HepG2 (cell line): ENCODE data around the gene CRIM1. TPM values are rescaled to one million over a fixed set of nuclear protein-coding genes. Genes with fewer than 3 reads are reported as not detected.

Source experiments
- ATAC-seq: fragments of 200-7000 bp; cut with Tn5 transposase; 3 replicates; pipeline ENCODE4 v1.9.1; 2020; ENCODE audit warnings: mild to moderate bottlenecking, moderate library complexity
- BruUV-seq: library from RNA; stranded (reverse); fragments of 400-500 nt; replicated peaks from 2 replicates; lab custom pipeline; 2021; lab: Mats Ljungman, UMichigan
- CTCF ChIA-PET: fragments of 300-600 bp; formaldehyde crosslinking; extraction: SDS; loops from one replicate; lab custom pipeline; 2021; ENCODE audit warnings: low total read pairs, inconsistent platforms, low intra/inter-chr PET ratio; lab: Yijun Ruan, JAX
- POLR2A ChIA-PET: fragments of 350-600 bp; sonication (Branson Sonifier 250); formaldehyde crosslinking; loops from one replicate; lab custom pipeline; 2020; ENCODE audit warnings: antibody characterized with exemption, inconsistent platforms; lab: Yijun Ruan, JAX
- DNase-seq: peaks from one replicate; pipeline ENCODE4 v3.0.0-alpha.2; 2015; ENCODE audit warnings: low spot score
- FAIRE-seq: peaks from 3 replicates; lab custom pipeline; 2011; peaks lifted over from hg19 to GRCh38; lab: Jason Lieb, UNC
- H2AFZ ChIP-seq: one replicate; pipeline ENCODE4 v1.6.1; 2011; ENCODE audit warnings: low read length, inconsistent platforms
- H3K27ac ChIP-seq: fragments of 300-600 bp; 3 replicates; pipeline ENCODE4 v1.8.0; 2011; ENCODE audit warnings: mixed run types, mild to moderate bottlenecking, mixed read lengths, low read length, inconsistent platforms; ENCODE audit not compliant: insufficient read depth; ENCODE audit errors: extremely low read length
- H3K27me3 ChIP-seq, 2 experiments: fragments of 200-600 bp in 1 of 2; 2 replicates in 1 of 2; 3 replicates in 1 of 2; pipeline versions ENCODE4 v1.6.0 to v1.8.0; 2011; ENCODE audit warnings: low read length in 2 of 2, mild to moderate bottlenecking in 2 of 2, moderate library complexity in 2 of 2, inconsistent platforms in 1 of 2; ENCODE audit not compliant: insufficient read depth in 2 of 2, control insufficient read depth in 1 of 2
- H3K36me3 ChIP-seq, 2 experiments: fragments of 200-600 bp in 1 of 2; replicated peaks in 1 of 2; 2 replicates in 1 of 2; 3 replicates in 1 of 2; pipeline versions ENCODE4 v1.5.1 to v1.8.0; 2011; ENCODE audit warnings: low read length in 2 of 2, inconsistent platforms in 1 of 2; ENCODE audit not compliant: insufficient read depth in 2 of 2, control insufficient read depth in 1 of 2
- H3K4me1 ChIP-seq: 2 replicates; pipeline ENCODE4 v1.5.1; 2012; ENCODE audit warnings: low read length, inconsistent platforms; ENCODE audit not compliant: insufficient read depth
- H3K4me2 ChIP-seq: 2 replicates; pipeline ENCODE4 v1.6.0; 2011; ENCODE audit warnings: low read depth, low read length, inconsistent platforms
- H3K4me3 ChIP-seq, 3 experiments: fragments of 200-600 bp in 1 of 3; sonication (generic), shearing (Covaris generic) in 1 of 3; replicated peaks in 1 of 3; 2 replicates each; pipeline ENCODE4 v1.5.1; 2011 to 2016; ENCODE audit warnings: low read length in 3 of 3, inconsistent platforms in 2 of 3, low read depth in 2 of 3, mild to moderate bottlenecking in 2 of 3, control low read depth in 1 of 3, mixed read lengths in 1 of 3; ENCODE audit not compliant: insufficient read depth in 1 of 3
- H3K79me2 ChIP-seq: one replicate; pipeline ENCODE4 v1.6.1; 2011; ENCODE audit warnings: low read length, inconsistent platforms; ENCODE audit not compliant: insufficient read depth
- H3K9ac ChIP-seq: 2 replicates; pipeline ENCODE4 v1.6.0; 2011; ENCODE audit warnings: mild to moderate bottlenecking, low read depth, low read length, inconsistent platforms; ENCODE audit not compliant: insufficient read depth
- H3K9me3 ChIP-seq: 2 replicates; pipeline ENCODE4 v1.5.1; 2012; ENCODE audit warnings: mild to moderate bottlenecking, low read length
- H4K20me1 ChIP-seq: 2 replicates; pipeline ENCODE4 v1.6.0; 2011; ENCODE audit warnings: inconsistent platforms, mild to moderate bottlenecking, low read length, moderate library complexity; ENCODE audit not compliant: insufficient read depth
- ASH2L ChIP-seq: fragments of 300-600, 200-600 bp; sonication (generic); IDR thresholded peaks from 2 replicates; pipeline ENCODE4 v1.7.0; 2017; ENCODE audit warnings: low read depth, mild to moderate bottlenecking, moderate library complexity, mixed read lengths, low read length; ENCODE audit not compliant: insufficient read length
- BRCA1 ChIP-seq: sonication (generic); formaldehyde crosslinking; IDR thresholded peaks from 2 replicates; pipeline ENCODE4 v1.4.0; 2020; ENCODE audit warnings: missing genetic modification reagents
- CEBPB ChIP-seq: IDR thresholded peaks from 2 replicates; pipeline ENCODE4 v1.6.1; 2011; ENCODE audit warnings: low read depth, low read length, improper control_type of control experiment, borderline replicate concordance
- FOXP1 ChIP-seq, 2 experiments: fragments of 450-650 bp in 1 of 2; IDR thresholded peaks; 2 replicates each; pipeline ENCODE4 v1.6.1; 2017 to 2018; ENCODE audit warnings: antibody characterized with exemption in 1 of 2
- FOXP4 ChIP-seq: sonication (generic); formaldehyde crosslinking; IDR thresholded peaks from 2 replicates; pipeline ENCODE4 v1.4.0; 2020; ENCODE audit warnings: missing genetic modification reagents
- KLF6 ChIP-seq: IDR thresholded peaks from 2 replicates; pipeline ENCODE4 v1.8.0; 2016; ENCODE audit warnings: missing biosample characterization, missing genetic modification reagents
- KMT2A ChIP-seq: sonication (generic); formaldehyde crosslinking; IDR thresholded peaks from 2 replicates; pipeline ENCODE4 v1.4.0; 2020; ENCODE audit warnings: missing genetic modification reagents
- MXD1 ChIP-seq: sonication (generic); formaldehyde crosslinking; IDR thresholded peaks from 2 replicates; pipeline ENCODE4 v1.4.0; 2020; ENCODE audit warnings: mild to moderate bottlenecking, missing genetic modification reagents
- MXD3 ChIP-seq: IDR thresholded peaks from 2 replicates; pipeline ENCODE4 v1.6.1; 2016; ENCODE audit warnings: mild to moderate bottlenecking, missing biosample characterization, missing genetic modification reagents
- NRL ChIP-seq: sonication (generic); formaldehyde crosslinking; IDR thresholded peaks from 2 replicates; pipeline ENCODE4 v1.5.0; 2020; ENCODE audit warnings: missing genetic modification reagents, mild to moderate bottlenecking, moderate library complexity, borderline replicate concordance
- PRDM10 ChIP-seq: sonication (generic); formaldehyde crosslinking; IDR thresholded peaks from 2 replicates; pipeline ENCODE4 v1.4.0; 2020; ENCODE audit warnings: low read depth, missing genetic modification reagents
- RELA ChIP-seq: sonication (generic); formaldehyde crosslinking; IDR thresholded peaks from 2 replicates; pipeline ENCODE4 v1.4.0; 2020; ENCODE audit warnings: missing genetic modification reagents
- SOX13 ChIP-seq, 3 experiments: fragments of 450-650 bp in 1 of 3; sonication (generic) in 1 of 3; formaldehyde crosslinking in 1 of 3; IDR thresholded peaks in 2 of 3; conservative IDR thresholded peaks in 1 of 3; 2 replicates each; pipeline versions ENCODE4 v1.5.0 to v1.6.1; 2016 to 2020; ENCODE audit warnings: antibody characterized with exemption in 1 of 3, mild to moderate bottlenecking in 1 of 3, missing compliant biosample characterization in 1 of 3, missing genetic modification reagents in 1 of 3, moderate library complexity in 1 of 3
- SOX6 ChIP-seq, 2 experiments: fragments of 450-650 bp in 1 of 2; sonication (generic) in 1 of 2; formaldehyde crosslinking in 1 of 2; IDR thresholded peaks; 2 replicates each; pipeline versions ENCODE4 v1.4.0 to v1.6.1; 2017 to 2020; ENCODE audit warnings: antibody characterized with exemption in 1 of 2, mild to moderate bottlenecking in 1 of 2, missing genetic modification reagents in 1 of 2
- ZFP62 ChIP-seq: sonication (generic); formaldehyde crosslinking; IDR thresholded peaks from 2 replicates; pipeline ENCODE4 v1.4.0; 2020; ENCODE audit warnings: missing genetic modification reagents
- ZNF20 ChIP-seq: sonication (generic); formaldehyde crosslinking; IDR thresholded peaks from 2 replicates; pipeline ENCODE4 v1.4.0; 2020; ENCODE audit warnings: mild to moderate bottlenecking, moderate library complexity, missing genetic modification reagents
- ZNF263 ChIP-seq: sonication (generic); formaldehyde crosslinking; IDR thresholded peaks from 2 replicates; pipeline ENCODE4 v1.4.0; 2020; ENCODE audit warnings: missing genetic modification reagents
- ZNF337 ChIP-seq: sonication (generic); formaldehyde crosslinking; IDR thresholded peaks from 2 replicates; pipeline ENCODE4 v1.5.1; 2020; ENCODE audit warnings: missing genetic modification reagents, low read depth, mild to moderate bottlenecking, borderline replicate concordance
- WGBS: methylation state at CpG from one replicate; pipeline ENCODE4 v1.1.6; 2017; ENCODE audit warnings: low lambda C conversion rate; 5-methylcytosine and 5-hydroxymethylcytosine counted together
- in situ Hi-C: cut with HindIII; loops from 2 replicates; pipeline ENCODE4 v1.10.0; 2017; ENCODE audit warnings: low pct_unique_long_range_greater_than_20kb; ENCODE audit not compliant: extremely low pct_ligation_motif_present
- intact Hi-C: fragments of 100-400 bp; cut with micrococcal nuclease; formaldehyde crosslinking; loops from one replicate; pipeline ENCODE4 v1.10.0; 2022; ENCODE audit not compliant: unreplicated experiment
- polyA plus RNA-seq, 8 experiments: library from polyadenylated mRNA; depleted of rRNA in 3 of 8; stranded (reverse) in 7 of 8; unstranded in 1 of 8; fragments of >200 nt; fragmentation: Illumina TruSeq in 4 of 8; extraction: Trizol in 4 of 8; gene quantifications; 2 replicates each; pipeline versions ENCODE4 v1.2.1 to v1.2.3, GENCODE V29; 2011 to 2016; ENCODE audit warnings: low read depth in 4 of 8, missing spikeins in 1 of 8, mixed read lengths in 1 of 8; ENCODE audit not compliant: insufficient read depth in 1 of 8
- total RNA-seq, 5 experiments: library from RNA; depleted of rRNA; stranded (reverse); fragments of >200 nt; fragmentation: Illumina TruSeq; extraction: Trizol; gene quantifications; 2 replicates each; pipeline ENCODE4 v1.2.3, GENCODE V29; 2016; ENCODE audit warnings: low read depth in 1 of 5

The CRIM1 gene
- total and polyA plus RNA-seq, 2 of the 13 experiments (the other 11 are each of a cell fraction or from before 2014, with no cell fraction given), result 39.1 to 69.9 TPM

- no peak overlapping the region for H3K9ac ChIP-seq
- H3K79me2 ChIP-seq, result peaks cover 4% of the 10 kb centered on the region
- FAIRE-seq, result no peak
- no peaks in the 10 kb centered on the region for H3K27me3 ChIP-seq
- no peak for DNase-seq
- intact Hi-C loops, result no loop called here
- peaks cover 25 to 71% of the 10 kb centered on the region in 2 experiments for H3K36me3 ChIP-seq
- no peak overlapping the region for H2AFZ ChIP-seq
- H3K9me3 ChIP-seq, result peaks cover 18% of the 10 kb centered on the region
- POLR2A ChIA-PET, result no interaction called here
- no peak overlapping the region for H3K4me2 ChIP-seq
- no peaks in the 10 kb centered on the region; the same call in 1 of the 2 replicates for H4K20me1 ChIP-seq
- BruUV-seq, result no TSS peak
- H3K27ac ChIP-seq, result no peak overlapping the region
- 96% methylated on average over 2 of the region's 2 CpGs for WGBS
- CTCF ChIA-PET, result no interaction called here
- H3K4me3 ChIP-seq, result no peak overlapping the region
- H3K4me1 ChIP-seq, result no peaks in the 10 kb centered on the region
- in situ Hi-C loops, result no loop called here
- ATAC-seq, result no peak
- no peak for TF ChIP-seq MXD3 (CRISPR knock-in tag)
- TF ChIP-seq SOX6 (IDR thresholded peaks at IDR 0.05), result no peak
- peak; percentile 50; the same call in 1 of the 2 replicates for TF ChIP-seq SOX6 (CRISPR knock-in tag; IDR thresholded peaks at IDR 0.05)
- no peak for TF ChIP-seq ZFP62 (CRISPR knock-in tag)
- TF ChIP-seq PRDM10, result no peak
- no peak for TF ChIP-seq RELA
- TF ChIP-seq KLF6, result no peak
- TF ChIP-seq ZNF337 (CRISPR knock-in tag), result no peak
- TF ChIP-seq MXD1 (CRISPR knock-in tag), result no peak
- no peak for TF ChIP-seq ASH2L
- TF ChIP-seq FOXP4 (CRISPR knock-in tag), result 0 out of 2 replicates have a peak, but pooled peaks have one; percentile 38
- no peak for TF ChIP-seq ZNF20
- TF ChIP-seq KMT2A (CRISPR knock-in tag), result no peak
- TF ChIP-seq SOX13 (IDR thresholded peaks at IDR 0.05), result no peak
- peak in 1 of 2 experiments; percentile 39; a peak in 1 of 4 replicates for TF ChIP-seq SOX13 (CRISPR knock-in tag; conservative IDR thresholded peaks at IDR 0.05 in 1 of 2, IDR thresholded peaks at IDR 0.05 in 1 of 2)
- TF ChIP-seq CEBPB, result peak; percentile 96
- no peak for TF ChIP-seq BRCA1
- TF ChIP-seq NRL (CRISPR knock-in tag), result no peak
- TF ChIP-seq ZNF263 (CRISPR knock-in tag), result no peak
- no peak for TF ChIP-seq FOXP1 (IDR thresholded peaks at IDR 0.05)
- TF ChIP-seq FOXP1 (CRISPR knock-in tag; IDR thresholded peaks at IDR 0.05), result peak; percentile 85
Observed at GRCh38 chr2:36473230-36473629, 117.7 kb downstream of the CRIM1 start.
